GM19467 (cell line): ENCODE measurements around the gene NXPH4.

ENCODE experiments used
- ATAC-seq: cut with Tn5 transposase; IDR thresholded peaks from one replicate; pipeline ENCODE4 v1.9.1; 2021; ENCODE audit warnings: mild to moderate bottlenecking, moderate library complexity; ENCODE audit not compliant: unreplicated experiment

NXPH4 gene

GRCh38 chr12:57182918-57183575 lies 33.5 kb upstream of the NXPH4 start:
- ATAC-seq, result peak; percentile 78

- ATAC-seq, result no peak
Measured at GRCh38 chr12:57183939-57184725, 32.5 kb upstream of the NXPH4 start.

- no peak for ATAC-seq
Measured at GRCh38 chr12:57185403-57185802, 31.2 kb upstream of the NXPH4 start.

GRCh38 chr12:57185906-57186508 lies 30.6 kb upstream of the NXPH4 start:
- ATAC-seq, result no peak

- no peak for ATAC-seq
Measured at GRCh38 chr12:57187222-57188089, 29.1 kb upstream of the NXPH4 start.

GRCh38 chr12:57188090-57188425 lies 28.5 kb upstream of the NXPH4 start:
- no peak for ATAC-seq

GRCh38 chr12:57190037-57190436 lies 26.6 kb upstream of the NXPH4 start:
- no peak for ATAC-seq

- no peak for ATAC-seq
Measured at GRCh38 chr12:57190821-57191220, 25.8 kb upstream of the NXPH4 start.

GRCh38 chr12:57191410-57191809 lies 25.2 kb upstream of the NXPH4 start:
- no peak for ATAC-seq

- ATAC-seq, result no peak
Measured at GRCh38 chr12:57192920-57193319, 23.7 kb upstream of the NXPH4 start.

- no peak for ATAC-seq
Measured at GRCh38 chr12:57193706-57194245, 22.8 kb upstream of the NXPH4 start.

- ATAC-seq, result no peak
Measured at GRCh38 chr12:57194253-57194652, 22.3 kb upstream of the NXPH4 start.

GRCh38 chr12:57195186-57195585 lies 21.4 kb upstream of the NXPH4 start:
- no peak for ATAC-seq

GRCh38 chr12:57195611-57196371 lies 20.8 kb upstream of the NXPH4 start:
- no peak for ATAC-seq

GRCh38 chr12:57196439-57196838 lies 20.2 kb upstream of the NXPH4 start:
- no peak for ATAC-seq

- no peak for ATAC-seq
Measured at GRCh38 chr12:57196956-57197355, 19.6 kb upstream of the NXPH4 start.

GRCh38 chr12:57198329-57198728 lies 18.3 kb upstream of the NXPH4 start:
- no peak for ATAC-seq

- ATAC-seq, result no peak
Measured at GRCh38 chr12:57199191-57199590, 17.4 kb upstream of the NXPH4 start.

- no peak for ATAC-seq
Measured at GRCh38 chr12:57200497-57200896, 16.1 kb upstream of the NXPH4 start.

- no peak for ATAC-seq
Measured at GRCh38 chr12:57201219-57201618, 15.4 kb upstream of the NXPH4 start.
